ENCODE data around the gene KIAA1614.
"Not testable (repeated sequence)": the region's sequence is repeated elsewhere in the genome, so short reads cannot be mapped to it uniquely, and the experiment has no call there.

KIAA1614 gene

GRCh38 chr1:180954801-180955165, 42.1 kb downstream of the KIAA1614 start:
- peak overlapping the region in 4 of 5 donors; percentile 48 to 79 (median 60) for H3K4me3 ChIP-seq (ENCODE audit: low read depth in 1 of 5, low read length in 5 of 5)
- H3K9ac ChIP-seq (ENCODE audit: low read length in 5 of 5), result peak overlapping the region in 2 of 5 donors; percentile 16 to 45
- no peaks in the 10 kb centered on the region for H3K9me3 ChIP-seq (ENCODE audit: control insufficient read depth in 5 of 5, low read length in 5 of 5)
- peaks cover 5 to 57% (median 48%) of the 10 kb centered on the region in 5 donors for H3K4me1 ChIP-seq (ENCODE audit: control insufficient read depth in 5 of 5, insufficient read depth in 5 of 5, low read length in 5 of 5)
- H3K27me3 ChIP-seq (ENCODE audit: control insufficient read depth in 5 of 5, insufficient read depth in 4 of 5, low read length in 5 of 5), result no peaks in the 10 kb centered on the region
- peaks cover 0 to 16% (median 7%) of the 10 kb centered on the region in 5 donors for H3K36me3 ChIP-seq (ENCODE audit: control insufficient read depth in 5 of 5, insufficient read depth in 5 of 5, low read length in 5 of 5)
- peak overlapping the region; percentile 57 for H3K27ac ChIP-seq (ENCODE audit: low read depth, low read length)

- Histone ChIP-seq H3K4me1 (ENCODE audit: control insufficient read depth in 5 of 5, insufficient read depth in 5 of 5, low read length in 5 of 5) (peaks cover 5 to 46% (median 38%) of the 10 kb centered on the region in 5 donors), H3K36me3 (ENCODE audit: control insufficient read depth in 5 of 5, insufficient read depth in 5 of 5, low read length in 5 of 5) (peaks cover 0 to 7% (median 0%) of the 10 kb centered on the region in 5 donors), H3K9ac (ENCODE audit: low read length in 5 of 5) (no peak overlapping the region), H3K4me3 (ENCODE audit: low read depth in 1 of 5, low read length in 5 of 5) (no peak overlapping the region), H3K9me3 (ENCODE audit: control insufficient read depth in 5 of 5, low read length in 5 of 5) (no peaks in the 10 kb centered on the region), H3K27me3 (ENCODE audit: control insufficient read depth in 5 of 5, insufficient read depth in 4 of 5, low read length in 5 of 5) (no peaks in the 10 kb centered on the region), H3K27ac (ENCODE audit: low read depth, low read length) (peak overlapping the region; percentile 9)
Observed at GRCh38 chr1:180956028-180956640, 43.4 kb downstream of the KIAA1614 start.

- H3K27me3 ChIP-seq (ENCODE audit: control insufficient read depth in 5 of 5, insufficient read depth in 4 of 5, low read length in 5 of 5); H3K9ac ChIP-seq (ENCODE audit: low read length in 5 of 5); H3K9me3 ChIP-seq (ENCODE audit: control insufficient read depth in 5 of 5, low read length in 5 of 5); H3K36me3 ChIP-seq (ENCODE audit: control insufficient read depth in 5 of 5, insufficient read depth in 5 of 5, low read length in 5 of 5); H3K4me3 ChIP-seq (ENCODE audit: low read depth in 1 of 5, low read length in 5 of 5); H3K27ac ChIP-seq (ENCODE audit: low read depth, low read length): not testable (repeated sequence)
- H3K4me1 ChIP-seq (ENCODE audit: control insufficient read depth in 5 of 5, insufficient read depth in 5 of 5, low read length in 5 of 5), result peaks cover 2 to 34% (median 23%) of the 10 kb centered on the region in 5 donors
Observed at GRCh38 chr1:180959620-180960019, 46.9 kb downstream of the KIAA1614 start.

GRCh38 chr1:180961622-180962021, 48.9 kb downstream of the KIAA1614 start:
- no peak overlapping the region for H3K4me3 ChIP-seq (ENCODE audit: low read depth in 1 of 5, low read length in 5 of 5)
- no peaks in the 10 kb centered on the region for H3K27me3 ChIP-seq (ENCODE audit: control insufficient read depth in 5 of 5, insufficient read depth in 4 of 5, low read length in 5 of 5)
- peaks cover 0 to 10% (median 6%) of the 10 kb centered on the region in 5 donors for H3K36me3 ChIP-seq (ENCODE audit: control insufficient read depth in 5 of 5, insufficient read depth in 5 of 5, low read length in 5 of 5)
- H3K9ac ChIP-seq (ENCODE audit: low read length in 5 of 5), result peak overlapping the region in 1 of 5 donors; percentile 30
- H3K4me1 ChIP-seq (ENCODE audit: control insufficient read depth in 5 of 5, insufficient read depth in 5 of 5, low read length in 5 of 5), result peaks cover 0 to 23% (median 19%) of the 10 kb centered on the region in 5 donors
- peak overlapping the region; percentile 69 for H3K27ac ChIP-seq (ENCODE audit: low read depth, low read length)
- no peaks in the 10 kb centered on the region for H3K9me3 ChIP-seq (ENCODE audit: control insufficient read depth in 5 of 5, low read length in 5 of 5)

- H3K4me3 ChIP-seq (ENCODE audit: low read depth in 1 of 5, low read length in 5 of 5), result peak overlapping the region in 1 of 5 donors; percentile 19
- H3K4me1 ChIP-seq (ENCODE audit: control insufficient read depth in 5 of 5, insufficient read depth in 5 of 5, low read length in 5 of 5), result peaks cover 0 to 23% (median 19%) of the 10 kb centered on the region in 5 donors
- H3K9me3 ChIP-seq (ENCODE audit: control insufficient read depth in 5 of 5, low read length in 5 of 5), result no peaks in the 10 kb centered on the region
- peak overlapping the region; percentile 69 for H3K27ac ChIP-seq (ENCODE audit: low read depth, low read length)
- H3K36me3 ChIP-seq (ENCODE audit: control insufficient read depth in 5 of 5, insufficient read depth in 5 of 5, low read length in 5 of 5), result peaks cover 0 to 13% (median 6%) of the 10 kb centered on the region in 5 donors
- H3K27me3 ChIP-seq (ENCODE audit: control insufficient read depth in 5 of 5, insufficient read depth in 4 of 5, low read length in 5 of 5), result no peaks in the 10 kb centered on the region
- peak overlapping the region in 1 of 5 donors; percentile 30 for H3K9ac ChIP-seq (ENCODE audit: low read length in 5 of 5)
Observed at GRCh38 chr1:180962178-180962577, 49.5 kb downstream of the KIAA1614 start.

- peaks cover 0 to 13% (median 5%) of the 10 kb centered on the region in 5 donors for H3K36me3 ChIP-seq (ENCODE audit: control insufficient read depth in 5 of 5, insufficient read depth in 5 of 5, low read length in 5 of 5)
- no peak overlapping the region for H3K27ac ChIP-seq (ENCODE audit: low read depth, low read length)
- H3K27me3 ChIP-seq (ENCODE audit: control insufficient read depth in 5 of 5, insufficient read depth in 4 of 5, low read length in 5 of 5), result no peaks in the 10 kb centered on the region
- H3K9ac ChIP-seq (ENCODE audit: low read length in 5 of 5), result no peak overlapping the region
- no peaks in the 10 kb centered on the region for H3K9me3 ChIP-seq (ENCODE audit: control insufficient read depth in 5 of 5, low read length in 5 of 5)
- no peak overlapping the region for H3K4me3 ChIP-seq (ENCODE audit: low read depth in 1 of 5, low read length in 5 of 5)
- H3K4me1 ChIP-seq (ENCODE audit: control insufficient read depth in 5 of 5, insufficient read depth in 5 of 5, low read length in 5 of 5), result peaks cover 0 to 28% (median 24%) of the 10 kb centered on the region in 5 donors
Observed at GRCh38 chr1:180964056-180964455, 51.4 kb downstream of the KIAA1614 start.

- Histone ChIP-seq H3K4me1 (ENCODE audit: control insufficient read depth in 5 of 5, insufficient read depth in 5 of 5, low read length in 5 of 5) (peaks cover 0 to 32% (median 30%) of the 10 kb centered on the region in 5 donors), H3K9me3 (ENCODE audit: control insufficient read depth in 5 of 5, low read length in 5 of 5) (no peaks in the 10 kb centered on the region), H3K9ac (ENCODE audit: low read length in 5 of 5) (no peak overlapping the region), H3K4me3 (ENCODE audit: low read depth in 1 of 5, low read length in 5 of 5) (no peak overlapping the region), H3K27me3 (ENCODE audit: control insufficient read depth in 5 of 5, insufficient read depth in 4 of 5, low read length in 5 of 5) (no peaks in the 10 kb centered on the region), H3K27ac (ENCODE audit: low read depth, low read length) (no peak overlapping the region), H3K36me3 (ENCODE audit: control insufficient read depth in 5 of 5, insufficient read depth in 5 of 5, low read length in 5 of 5) (peaks cover 0 to 13% (median 5%) of the 10 kb centered on the region in 5 donors)
Observed at GRCh38 chr1:180964595-180964994, 51.9 kb downstream of the KIAA1614 start.

GRCh38 chr1:180966312-180966711, 53.6 kb downstream of the KIAA1614 start:
- no peak overlapping the region for H3K27ac ChIP-seq (ENCODE audit: low read depth, low read length)
- no peak overlapping the region for H3K4me3 ChIP-seq (ENCODE audit: low read depth in 1 of 5, low read length in 5 of 5)
- H3K4me1 ChIP-seq (ENCODE audit: control insufficient read depth in 5 of 5, insufficient read depth in 5 of 5, low read length in 5 of 5), result peaks cover 0 to 30% (median 26%) of the 10 kb centered on the region in 5 donors
- no peaks in the 10 kb centered on the region for H3K9me3 ChIP-seq (ENCODE audit: control insufficient read depth in 5 of 5, low read length in 5 of 5)
- peaks cover 0 to 20% (median 11%) of the 10 kb centered on the region in 5 donors for H3K36me3 ChIP-seq (ENCODE audit: control insufficient read depth in 5 of 5, insufficient read depth in 5 of 5, low read length in 5 of 5)
- H3K27me3 ChIP-seq (ENCODE audit: control insufficient read depth in 5 of 5, insufficient read depth in 4 of 5, low read length in 5 of 5), result no peaks in the 10 kb centered on the region
- H3K9ac ChIP-seq (ENCODE audit: low read length in 5 of 5), result no peak overlapping the region

- peaks cover 0 to 26% (median 21%) of the 10 kb centered on the region in 5 donors for H3K4me1 ChIP-seq (ENCODE audit: control insufficient read depth in 5 of 5, insufficient read depth in 5 of 5, low read length in 5 of 5)
- H3K4me3 ChIP-seq (ENCODE audit: low read depth in 1 of 5, low read length in 5 of 5), result no peak overlapping the region
- no peak overlapping the region for H3K27ac ChIP-seq (ENCODE audit: low read depth, low read length)
- peaks cover 0 to 23% (median 11%) of the 10 kb centered on the region in 5 donors for H3K36me3 ChIP-seq (ENCODE audit: control insufficient read depth in 5 of 5, insufficient read depth in 5 of 5, low read length in 5 of 5)
- H3K9me3 ChIP-seq (ENCODE audit: control insufficient read depth in 5 of 5, low read length in 5 of 5), result no peaks in the 10 kb centered on the region
- no peak overlapping the region for H3K9ac ChIP-seq (ENCODE audit: low read length in 5 of 5)
- H3K27me3 ChIP-seq (ENCODE audit: control insufficient read depth in 5 of 5, insufficient read depth in 4 of 5, low read length in 5 of 5), result no peaks in the 10 kb centered on the region
Observed at GRCh38 chr1:180966744-180967536, 54.2 kb downstream of the KIAA1614 start.

- peaks cover 0 to 27% (median 15%) of the 10 kb centered on the region in 5 donors for H3K36me3 ChIP-seq (ENCODE audit: control insufficient read depth in 5 of 5, insufficient read depth in 5 of 5, low read length in 5 of 5)
- peaks cover 0 to 24% (median 15%) of the 10 kb centered on the region in 5 donors for H3K4me1 ChIP-seq (ENCODE audit: control insufficient read depth in 5 of 5, insufficient read depth in 5 of 5, low read length in 5 of 5)
- no peak overlapping the region for H3K9ac ChIP-seq (ENCODE audit: low read length in 5 of 5)
Observed at GRCh38 chr1:180967558-180967957, 54.9 kb downstream of the KIAA1614 start.

More at GRCh38 chr1:180967558-180967957, 54.9 kb downstream of the KIAA1614 start:
- H3K9me3 ChIP-seq (ENCODE audit: control insufficient read depth in 5 of 5, low read length in 5 of 5), result no peaks in the 10 kb centered on the region
- no peak overlapping the region for H3K27ac ChIP-seq (ENCODE audit: low read depth, low read length)
- no peak overlapping the region for H3K4me3 ChIP-seq (ENCODE audit: low read depth in 1 of 5, low read length in 5 of 5)
- H3K27me3 ChIP-seq (ENCODE audit: control insufficient read depth in 5 of 5, insufficient read depth in 4 of 5, low read length in 5 of 5), result no peaks in the 10 kb centered on the region
